Common myeloid progenitor, CD34-positive (primary cell): ENCODE results near the gene PARN.
A peak's percentile ranks its signal among the peaks of the same experiment; 100 is the strongest.

Experiments used
- CTCF ChIA-PET: fragments of 350-600 bp; sonication (Branson Sonifier 250); formaldehyde crosslinking; loops from one replicate; lab custom pipeline; 2021; ENCODE audit warnings: antibody characterized with exemption; lab: Charles Lee
- POLR2A ChIA-PET: fragments of 350-600 bp; sonication (Branson Sonifier 250); formaldehyde crosslinking; loops from one replicate; lab custom pipeline; 2021; ENCODE audit warnings: antibody characterized with exemption; lab: Charles Lee
- DNase-seq, 3 donors: peaks; one replicate each; pipeline versions ENCODE4 v3.0.0 to v3.0.0-alpha.2; 2013
- H3K27ac ChIP-seq, 2 experiments: 1 replicate in 1 of 2; 2 replicates in 1 of 2; pipeline ENCODE4 v1.7.0; 2013; ENCODE audit warnings: inconsistent platforms in 2 of 2, low read length in 2 of 2, mild to moderate bottlenecking in 2 of 2, low read depth in 1 of 2, moderate library complexity in 1 of 2; ENCODE audit not compliant: severe bottlenecking in 2 of 2, insufficient read depth in 1 of 2, poor library complexity in 1 of 2
- H3K27me3 ChIP-seq, 5 experiments: replicated peaks in 2 of 5; 1 replicate in 3 of 5; 2 replicates in 2 of 5; pipeline versions ENCODE4 v1.6.1 to v1.7.0; 2013; ENCODE audit warnings: low read length in 4 of 5, mild to moderate bottlenecking in 2 of 5, moderate library complexity in 2 of 5, inconsistent platforms in 1 of 5; ENCODE audit not compliant: insufficient read depth in 5 of 5, control insufficient read depth in 4 of 5
- H3K36me3 ChIP-seq, 4 experiments: 1 replicate in 2 of 4; 2 replicates in 2 of 4; pipeline versions ENCODE4 v1.6.1 to v1.7.0; 2013; ENCODE audit warnings: low read length in 3 of 4, control low read depth in 1 of 4, mild to moderate bottlenecking in 1 of 4; ENCODE audit not compliant: control insufficient read depth in 4 of 4, insufficient read depth in 4 of 4
- H3K4me1 ChIP-seq, 4 experiments: 1 replicate in 3 of 4; 2 replicates in 1 of 4; pipeline versions ENCODE4 v1.6.1 to v1.7.1; 2013; ENCODE audit warnings: low read length in 3 of 4, mild to moderate bottlenecking in 3 of 4, control low read depth in 1 of 4, inconsistent platforms in 1 of 4, moderate library complexity in 1 of 4; ENCODE audit not compliant: control insufficient read depth in 4 of 4, insufficient read depth in 4 of 4; ENCODE audit errors: control extremely low read depth in 1 of 4
- H3K4me3 ChIP-seq, 7 experiments: 1 replicate in 4 of 7; 2 replicates in 3 of 7; pipeline versions ENCODE4 v1.5.1 to v1.7.0; 2013; ENCODE audit warnings: mild to moderate bottlenecking in 7 of 7, low read length in 6 of 7, moderate library complexity in 6 of 7, inconsistent platforms in 2 of 7, low read depth in 2 of 7, control low read depth in 1 of 7; ENCODE audit not compliant: insufficient read depth in 4 of 7, control insufficient read depth in 1 of 7; ENCODE audit errors: extremely low read depth in 1 of 7
- H3K9me3 ChIP-seq, 5 experiments: 1 replicate in 4 of 5; 2 replicates in 1 of 5; pipeline versions ENCODE4 v1.6.1 to v1.7.1; 2013; ENCODE audit warnings: low read length in 4 of 5, mild to moderate bottlenecking in 2 of 5, inconsistent platforms in 1 of 5, low read depth in 1 of 5, moderate library complexity in 1 of 5; ENCODE audit not compliant: control insufficient read depth in 4 of 5, insufficient read depth in 2 of 5; ENCODE audit errors: control extremely low read depth in 1 of 5
- WGBS: methylation state at CpG from one replicate; pipeline ENCODE4 v1.1.5; 2013; ENCODE audit not compliant: insufficient coverage; 5-methylcytosine and 5-hydroxymethylcytosine counted together

Gene PARN

DNA sequence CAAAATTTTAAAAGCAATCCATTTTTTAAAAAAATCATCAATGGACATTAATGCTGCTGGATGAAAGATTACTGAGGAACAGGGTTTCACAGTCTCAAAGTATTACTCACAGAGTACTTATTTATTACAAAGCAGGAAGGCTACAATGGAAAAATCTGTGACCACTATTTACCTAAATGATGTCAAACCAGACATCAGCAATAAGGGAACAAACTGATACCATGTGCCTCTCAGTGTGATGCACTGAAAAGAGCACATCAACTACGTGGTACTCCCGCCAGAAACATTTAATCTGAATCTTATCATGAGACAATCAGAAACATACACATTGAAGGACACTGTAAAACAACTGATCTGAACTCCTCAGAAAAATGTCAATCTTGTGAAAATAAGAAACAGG, 124.2 kb downstream of the PARN start:
- no peak for DNase-seq
- no peaks in the 10 kb centered on the region for H3K9me3 ChIP-seq
- peaks cover 0 to 18% (median 10%) of the 10 kb centered on the region in 4 experiments for H3K4me1 ChIP-seq
- CTCF ChIA-PET: no interaction called here
- H3K27me3 ChIP-seq: no peaks in the 10 kb centered on the region
- POLR2A ChIA-PET: no interaction called here
- 55% methylated on average over 2 of the region's 2 CpGs for WGBS
- no peaks in the 10 kb centered on the region for H3K36me3 ChIP-seq
- no peak overlapping the region for H3K4me3 ChIP-seq
- H3K27ac ChIP-seq: no peak overlapping the region

- Histone ChIP-seq H3K27me3 (no peaks in the 10 kb centered on the region), H3K27ac (no peak overlapping the region), H3K4me3 (no peak overlapping the region), H3K4me1 (peaks cover 0 to 18% (median 11%) of the 10 kb centered on the region in 4 experiments), H3K36me3 (peaks cover 0 to 4% (median 2%) of the 10 kb centered on the region in 4 experiments), H3K9me3 (no peaks in the 10 kb centered on the region)
- peak in 2 of 3 donors; percentile 17 to 48 for DNase-seq
- 88% methylated on average over 6 of the region's 9 CpGs for WGBS
- POLR2A ChIA-PET: no interaction called here
- CTCF ChIA-PET: interaction anchor here (0.9 to 3.1 kb wide), 4 partner anchors 14 to 1183 kb away, joined by 3 to 11 read pairs (median 8); no protein-coding TSS in a partner anchor
Measured at GRCh38 chr16:14502932-14503741, 126.9 kb downstream of the PARN start.

GRCh38 chr16:14502256-14502875, 127.7 kb downstream of the PARN start:
- ChIA-PET CTCF (interaction anchor here (1.0 to 3.1 kb wide), 5 partner anchors 9 to 217 kb away, joined by 3 to 11 read pairs (median 6); no protein-coding TSS in a partner anchor), POLR2A (no interaction called here)
- Histone ChIP-seq H3K36me3 (peaks cover 0 to 7% (median 2%) of the 10 kb centered on the region in 4 experiments), H3K27me3 (no peaks in the 10 kb centered on the region), H3K27ac (no peak overlapping the region), H3K9me3 (no peaks in the 10 kb centered on the region), H3K4me3 (no peak overlapping the region), H3K4me1 (peaks cover 0 to 18% (median 11%) of the 10 kb centered on the region in 4 experiments)
- no peak for DNase-seq
- WGBS: 100% methylated on average over 1 of the region's 4 CpGs

GRCh38 chr16:14501331-14502255, 128.5 kb downstream of the PARN start:
- peak; percentile 62 to 86 (median 81) for DNase-seq
- Histone ChIP-seq H3K27me3 (no peaks in the 10 kb centered on the region), H3K9me3 (no peaks in the 10 kb centered on the region), H3K4me1 (peaks cover 0 to 18% (median 11%) of the 10 kb centered on the region in 4 experiments), H3K27ac (no peak overlapping the region), H3K36me3 (peaks cover 0 to 9% (median 2%) of the 10 kb centered on the region in 4 experiments), H3K4me3 (no peak overlapping the region)
- 48% methylated on average over 4 of the region's 9 CpGs for WGBS
- ChIA-PET POLR2A (no interaction called here), CTCF (interaction anchor here (1.0 to 3.1 kb wide), 4 partner anchors 10 to 216 kb away, joined by 3 to 11 read pairs (median 8); no protein-coding TSS in a partner anchor)

- no peak for DNase-seq
- ChIA-PET CTCF (interaction anchor here (0.6 to 3.1 kb wide), 4 partner anchors 11 to 1045 kb away, joined by 3 to 11 read pairs (median 4); no protein-coding TSS in a partner anchor), POLR2A (no interaction called here)
- H3K4me3 ChIP-seq: no peak overlapping the region
- no peaks in the 10 kb centered on the region for H3K9me3 ChIP-seq
- WGBS: no CpG with 5 or more reads among the region's 2 CpGs
- H3K27me3 ChIP-seq: no peaks in the 10 kb centered on the region
- peaks cover 0 to 13% (median 2%) of the 10 kb centered on the region in 4 experiments for H3K36me3 ChIP-seq
- H3K4me1 ChIP-seq: peaks cover 0 to 18% (median 11%) of the 10 kb centered on the region in 4 experiments
- H3K27ac ChIP-seq: no peak overlapping the region
Measured at GRCh38 chr16:14500791-14501190, 129.3 kb downstream of the PARN start.

GRCh38 chr16:14499110-14499509, 130.9 kb downstream of the PARN start:
- no peaks in the 10 kb centered on the region for H3K9me3 ChIP-seq
- no peaks in the 10 kb centered on the region for H3K27me3 ChIP-seq
- H3K4me1 ChIP-seq: peaks cover 0 to 18% (median 11%) of the 10 kb centered on the region in 4 experiments
- no peak overlapping the region for H3K4me3 ChIP-seq
- no peak for DNase-seq
- 100% methylated on average over 2 of the region's 3 CpGs for WGBS
- ChIA-PET POLR2A (no interaction called here), CTCF (interaction anchor here (1.1 kb wide), 1 partner anchor 123 kb away, joined by 3 read pairs; no protein-coding TSS in a partner anchor)
- H3K27ac ChIP-seq: no peak overlapping the region
- H3K36me3 ChIP-seq: peaks cover 0 to 21% (median 2%) of the 10 kb centered on the region in 4 experiments
